ENCODE measurements around the gene NMRK1.

DNA sequence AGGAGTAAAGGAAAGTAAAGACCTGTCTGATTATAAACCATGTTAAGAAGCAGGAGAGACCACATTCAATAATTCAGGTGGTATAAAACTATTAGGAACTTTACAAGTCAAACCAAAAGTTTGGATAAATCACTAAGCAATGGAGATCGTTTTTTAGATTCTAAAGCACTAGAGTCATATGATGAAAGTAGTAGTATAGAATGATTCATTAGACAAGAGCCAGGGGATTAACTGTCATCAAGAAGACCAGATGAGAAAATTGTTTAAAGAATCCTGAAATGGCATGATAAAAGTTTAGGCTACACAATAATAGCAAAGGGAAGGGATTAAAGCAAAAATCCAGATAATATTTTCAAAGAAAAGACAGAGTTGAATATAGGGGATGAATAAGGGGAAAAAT lies 46.9 kb downstream of the NMRK1 start:
- no peak for TF ChIP-seq EZH2phosphoT487 (IDR thresholded peaks at IDR 0.05; ENCODE audit: borderline replicate concordance, low read length)
- TF ChIP-seq CTCF (conservative IDR thresholded peaks at IDR 0.05; ENCODE audit: low read depth, low read length): no peak
